Measurements from ENCODE around the gene TPPP2.

Gene TPPP2

GRCh38 chr14:21017528-21018245 is 12.3 kb upstream of the TPPP2 start:
- DNase-seq, result no peak

- no peak for DNase-seq
These were observed 11.7 kb upstream of the TPPP2 start for GRCh38 chr14:21018286-21018685.

DNA sequence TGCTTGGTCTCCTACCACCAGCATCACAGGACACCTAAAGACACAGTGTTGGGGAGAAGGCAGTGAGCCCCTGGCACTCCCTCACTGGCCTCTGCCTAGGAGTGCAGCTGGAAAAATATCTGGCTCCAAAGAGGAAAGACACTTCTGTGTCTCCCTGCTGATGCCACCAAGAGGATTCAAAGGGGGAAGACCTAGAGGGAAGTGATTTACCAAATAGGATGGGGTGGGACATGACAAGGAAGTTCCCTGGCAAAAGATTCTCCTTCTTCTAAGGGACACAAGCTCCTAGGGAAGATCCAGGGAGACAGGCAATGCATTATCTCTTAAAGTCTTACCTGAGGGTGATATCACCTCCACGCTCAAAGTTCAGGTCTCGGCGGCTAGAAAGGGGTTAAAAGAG is 11.2 kb upstream of the TPPP2 start:
- DNase-seq, result no peak

GRCh38 chr14:21019366-21019765 is 10.7 kb upstream of the TPPP2 start:
- DNase-seq, result no peak

GRCh38 chr14:21020977-21021545 is 9.0 kb upstream of the TPPP2 start:
- DNase-seq, result no peak

- DNase-seq, result no peak
These were observed 7.3 kb upstream of the TPPP2 start for GRCh38 chr14:21022686-21023085.

GRCh38 chr14:21023174-21023573 is 6.8 kb upstream of the TPPP2 start:
- no peak for DNase-seq

- no peak for DNase-seq
These were observed 6.0 kb upstream of the TPPP2 start for GRCh38 chr14:21023817-21024584.

GRCh38 chr14:21024585-21025370 is 5.2 kb upstream of the TPPP2 start, which contains the start of gene NDRG2:
TSS of gene NDRG2 (minus strand) at chr14:21025061. CDS start at chr14:21023315, 1,746 bp downstream.
- DNase-seq, result peak; percentile 68

GRCh38 chr14:21025371-21026273 is 4.4 kb upstream of the TPPP2 start:
- no peak for DNase-seq

- DNase-seq, result no peak
These were observed 3.6 kb upstream of the TPPP2 start for GRCh38 chr14:21026274-21026987.

- DNase-seq, result no peak
These were observed 3.1 kb upstream of the TPPP2 start for GRCh38 chr14:21026988-21027315.

DNA sequence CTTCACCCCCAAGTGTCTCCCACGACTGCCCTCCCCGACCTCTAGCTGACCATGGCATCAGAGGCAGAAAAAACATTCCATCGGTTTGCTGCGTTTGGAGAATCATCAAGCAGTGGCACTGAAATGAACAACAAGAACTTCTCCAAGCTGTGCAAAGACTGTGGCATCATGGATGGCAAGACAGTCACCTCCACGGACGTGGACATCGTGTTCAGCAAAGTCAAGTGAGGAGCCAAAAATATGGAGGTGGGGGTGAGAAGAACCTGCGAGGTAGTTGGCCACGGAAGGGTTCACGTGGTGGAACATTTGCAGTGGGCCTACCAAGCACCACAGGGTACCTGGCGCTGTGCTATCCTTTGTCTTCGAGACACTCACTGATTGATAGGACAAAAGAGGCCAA is 514 bp downstream of the TPPP2 start:
- DNase-seq, result no peak

- DNase-seq, result no peak
These were observed 2.5 kb downstream of the TPPP2 start for GRCh38 chr14:21032326-21033132.

GRCh38 chr14:21033133-21033698 is 3.2 kb downstream of the TPPP2 start:
- DNase-seq, result no peak

DNA sequence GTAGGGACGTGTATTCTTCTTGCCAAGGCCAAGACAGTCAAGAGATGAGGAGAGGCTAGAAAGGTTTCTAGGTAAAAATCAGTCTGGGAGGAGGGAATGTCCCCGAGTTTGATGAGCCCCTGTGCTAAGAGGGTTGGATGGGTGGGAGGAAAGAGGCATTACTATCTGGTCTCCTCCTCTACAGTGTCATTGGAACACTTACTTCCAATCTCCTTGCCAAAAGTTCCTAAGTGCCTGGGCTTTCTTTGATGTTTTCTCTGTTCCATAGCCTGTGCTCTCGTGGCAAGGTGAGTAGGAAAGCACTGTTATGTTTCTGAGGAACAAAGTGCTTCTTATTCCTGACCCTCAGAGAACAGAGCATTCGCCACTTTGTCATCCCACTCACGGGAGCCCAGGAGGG is 4.7 kb downstream of the TPPP2 start, which contains the start of gene RNASE13:
TSS of gene RNASE13 (minus strand) at position 101 of the 400 bp plus-strand sequence. CDS start 519 bp downstream, outside the sequence.
- no peak for DNase-seq

DNA sequence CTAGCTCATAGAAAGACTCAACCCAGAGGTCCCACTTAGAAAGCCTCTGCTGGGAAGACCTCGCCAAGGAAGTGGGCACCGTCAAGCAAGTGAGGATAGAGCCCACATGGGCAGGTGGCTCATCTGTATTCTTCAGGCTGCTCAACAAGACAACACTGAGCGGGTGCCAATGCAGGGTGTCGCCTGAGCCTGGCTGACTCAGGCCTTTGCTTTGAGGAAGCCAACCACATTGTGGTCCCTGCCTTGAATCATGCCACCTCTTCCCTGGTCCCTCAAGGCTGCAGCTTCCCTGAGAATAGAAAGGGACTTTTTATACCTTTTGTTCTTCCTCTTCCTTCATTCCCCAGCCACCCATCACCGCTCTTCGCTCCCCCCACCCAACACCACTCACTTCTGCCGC is 6.7 kb downstream of the TPPP2 start:
- no peak for DNase-seq

DNA sequence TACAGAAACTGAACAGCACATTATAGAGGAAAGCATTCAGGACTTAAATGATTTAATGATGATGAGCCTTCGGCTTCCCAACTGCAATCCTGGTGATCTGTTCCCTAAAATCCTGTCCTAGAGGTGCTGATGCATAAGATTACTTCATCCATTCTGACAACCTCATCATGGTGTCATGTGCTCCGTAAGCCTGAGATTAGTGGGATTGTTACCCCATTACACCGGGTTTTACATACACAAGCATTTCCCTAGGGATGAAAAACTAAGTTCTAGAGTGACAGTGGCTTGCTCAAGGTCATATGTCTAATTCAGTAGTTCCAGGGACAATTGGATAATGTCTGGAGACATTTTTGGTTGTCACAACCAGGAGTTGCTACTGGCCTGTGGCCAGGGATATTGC is 7.1 kb downstream of the TPPP2 start:
- DNase-seq, result no peak

DNA sequence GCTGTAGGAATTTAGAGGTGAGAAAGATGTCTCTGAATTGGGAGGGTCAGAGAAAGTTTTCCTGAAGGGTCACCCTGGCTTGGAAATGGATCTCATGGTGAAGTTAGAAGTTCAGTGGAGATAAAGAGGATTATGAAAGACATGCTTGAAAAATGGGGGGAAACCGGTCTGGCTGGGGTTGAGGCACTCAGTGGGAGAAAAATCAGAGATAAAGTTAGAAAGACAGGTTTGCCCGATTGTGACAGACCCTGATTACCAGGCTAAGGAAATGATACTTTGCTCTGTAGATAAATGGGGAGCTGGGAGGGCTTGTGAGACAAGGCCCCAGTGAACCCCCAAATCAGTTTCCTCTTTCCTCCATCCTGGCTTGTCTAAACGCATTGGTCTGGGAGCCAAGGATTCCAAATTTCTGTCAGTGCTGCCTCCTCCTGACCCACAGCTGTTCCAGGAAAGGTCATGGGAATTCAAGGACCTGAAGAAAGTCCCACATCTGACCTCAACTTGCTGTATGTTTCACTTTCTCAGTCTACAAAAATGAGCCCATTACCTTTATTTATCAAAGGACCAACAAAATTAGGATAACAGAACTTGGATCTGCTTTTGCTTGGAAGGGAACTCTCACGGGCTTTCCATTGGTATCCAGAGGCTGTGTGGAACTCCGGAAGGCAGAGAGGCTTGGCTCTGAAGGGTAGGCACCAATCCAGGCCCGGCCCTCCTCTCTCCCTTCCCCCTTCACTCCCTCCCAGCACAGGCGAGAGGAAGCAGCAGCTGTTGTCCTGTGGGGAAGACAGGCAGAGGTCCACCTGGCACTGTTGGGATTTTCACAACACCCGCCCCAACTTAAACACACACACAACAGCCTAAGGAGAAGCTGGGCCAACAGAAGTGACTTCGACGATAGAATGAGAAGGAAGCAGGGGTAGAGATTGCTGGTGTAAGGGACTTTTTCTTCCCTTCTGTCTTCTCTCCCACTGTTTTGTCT is 8.7 kb downstream of the TPPP2 start:
- no peak for DNase-seq
